ENCODE results near the gene TBC1D19. TPM values are rescaled to one million over a fixed set of nuclear protein-coding genes. Genes with fewer than 3 reads are reported as not detected.

Gene TBC1D19
- total and polyA plus RNA-seq, 9 of the 15 experiments (the other 6 are each of a cell fraction or from before 2014, with no cell fraction given) = 0.73 to 5.6 (median 3.7) TPM

- TF ChIP-seq RBM15 (IDR thresholded peaks at IDR 0.05; ENCODE audit: insufficient read depth, low read length) (no peak), ZBED1 (IDR thresholded peaks at IDR 0.05) (no peak), ZSCAN32 (CRISPR knock-in tag; IDR thresholded peaks at IDR 0.05) (no peak), GTF2B (IDR thresholded peaks at IDR 0.05; ENCODE audit: extremely low read depth, insufficient read length) (no peak), FOXK1 (CRISPR knock-in tag; IDR thresholded peaks at IDR 0.05; ENCODE audit: borderline replicate concordance) (no peak), U2AF2 (optimal IDR thresholded peaks at IDR 0.05; ENCODE audit: low read depth, low read length) (no peak), SMAD4 (CRISPR knock-in tag; conservative IDR thresholded peaks at IDR 0.05) (peak; percentile 37; the same call in 1 of the 2 replicates), MEF2A (IDR thresholded peaks at IDR 0.05; ENCODE audit: control insufficient read depth, low read depth, low read length) (no peak), FOXP1 (CRISPR knock-in tag; IDR thresholded peaks at IDR 0.05) (no peak), MCM5 (IDR thresholded peaks at IDR 0.05; ENCODE audit: low read depth) (no peak), JUND (IDR thresholded peaks at IDR 0.05; ENCODE audit: borderline replicate concordance, low read depth, low read length) (peak; percentile 8; the same call in 1 of the 2 replicates), JUND (tag; IDR thresholded peaks at IDR 0.05; ENCODE audit: borderline replicate concordance, low read depth, low read length) (no peak), EP300 (IDR thresholded peaks at IDR 0.05; ENCODE audit: low read length) (peak; percentile 45; the same call in 1 of the 2 replicates), SIN3B (IDR thresholded peaks at IDR 0.05; ENCODE audit: low read depth) (no peak), FOXJ3 (CRISPR knock-in tag; IDR thresholded peaks at IDR 0.05) (no peak), HSF4 (CRISPR knock-in tag; IDR thresholded peaks at IDR 0.05; ENCODE audit: borderline replicate concordance) (no peak)
- TF ChIP-seq, protein P1, sequence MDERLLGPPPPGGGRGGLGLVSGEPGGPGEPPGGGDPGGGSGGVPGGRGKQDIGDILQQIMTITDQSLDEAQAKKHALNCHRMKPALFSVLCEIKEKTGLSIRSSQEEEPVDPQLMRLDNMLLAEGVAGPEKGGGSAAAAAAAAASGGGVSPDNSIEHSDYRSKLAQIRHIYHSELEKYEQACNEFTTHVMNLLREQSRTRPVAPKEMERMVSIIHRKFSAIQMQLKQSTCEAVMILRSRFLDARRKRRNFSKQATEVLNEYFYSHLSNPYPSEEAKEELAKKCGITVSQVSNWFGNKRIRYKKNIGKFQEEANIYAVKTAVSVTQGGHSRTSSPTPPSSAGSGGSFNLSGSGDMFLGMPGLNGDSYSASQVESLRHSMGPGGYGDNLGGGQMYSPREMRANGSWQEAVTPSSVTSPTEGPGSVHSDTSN (CRISPR knock-in tag; IDR thresholded peaks at IDR 0.05; ENCODE audit: low read depth) = no peak
- TF ChIP-seq, protein P1 (tag; conservative IDR thresholded peaks at IDR 0.05; ENCODE audit: low read depth) = no peak
- TF ChIP-seq, protein P2, sequence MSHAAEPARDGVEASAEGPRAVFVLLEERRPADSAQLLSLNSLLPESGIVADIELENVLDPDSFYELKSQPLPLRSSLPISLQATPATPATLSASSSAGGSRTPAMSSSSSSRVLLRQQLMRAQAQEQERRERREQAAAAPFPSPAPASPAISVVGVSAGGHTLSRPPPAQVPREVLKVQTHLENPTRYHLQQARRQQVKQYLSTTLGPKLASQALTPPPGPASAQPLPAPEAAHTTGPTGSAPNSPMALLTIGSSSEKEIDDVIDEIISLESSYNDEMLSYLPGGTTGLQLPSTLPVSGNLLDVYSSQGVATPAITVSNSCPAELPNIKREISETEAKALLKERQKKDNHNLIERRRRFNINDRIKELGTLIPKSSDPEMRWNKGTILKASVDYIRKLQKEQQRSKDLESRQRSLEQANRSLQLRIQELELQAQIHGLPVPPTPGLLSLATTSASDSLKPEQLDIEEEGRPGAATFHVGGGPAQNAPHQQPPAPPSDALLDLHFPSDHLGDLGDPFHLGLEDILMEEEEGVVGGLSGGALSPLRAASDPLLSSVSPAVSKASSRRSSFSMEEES (CRISPR knock-in tag; IDR thresholded peaks at IDR 0.05) = no peak
- TF ChIP-seq, protein P3, sequence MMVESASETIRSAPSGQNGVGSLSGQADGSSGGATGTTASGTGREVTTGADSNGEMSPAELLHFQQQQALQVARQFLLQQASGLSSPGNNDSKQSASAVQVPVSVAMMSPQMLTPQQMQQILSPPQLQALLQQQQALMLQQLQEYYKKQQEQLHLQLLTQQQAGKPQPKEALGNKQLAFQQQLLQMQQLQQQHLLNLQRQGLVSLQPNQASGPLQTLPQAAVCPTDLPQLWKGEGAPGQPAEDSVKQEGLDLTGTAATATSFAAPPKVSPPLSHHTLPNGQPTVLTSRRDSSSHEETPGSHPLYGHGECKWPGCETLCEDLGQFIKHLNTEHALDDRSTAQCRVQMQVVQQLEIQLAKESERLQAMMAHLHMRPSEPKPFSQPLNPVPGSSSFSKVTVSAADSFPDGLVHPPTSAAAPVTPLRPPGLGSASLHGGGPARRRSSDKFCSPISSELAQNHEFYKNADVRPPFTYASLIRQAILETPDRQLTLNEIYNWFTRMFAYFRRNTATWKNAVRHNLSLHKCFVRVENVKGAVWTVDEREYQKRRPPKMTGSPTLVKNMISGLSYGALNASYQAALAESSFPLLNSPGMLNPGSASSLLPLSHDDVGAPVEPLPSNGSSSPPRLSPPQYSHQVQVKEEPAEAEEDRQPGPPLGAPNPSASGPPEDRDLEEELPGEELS (CRISPR knock-in tag; IDR thresholded peaks at IDR 0.05; ENCODE audit: borderline replicate concordance) = no peak
- TF ChIP-seq, protein P4, sequence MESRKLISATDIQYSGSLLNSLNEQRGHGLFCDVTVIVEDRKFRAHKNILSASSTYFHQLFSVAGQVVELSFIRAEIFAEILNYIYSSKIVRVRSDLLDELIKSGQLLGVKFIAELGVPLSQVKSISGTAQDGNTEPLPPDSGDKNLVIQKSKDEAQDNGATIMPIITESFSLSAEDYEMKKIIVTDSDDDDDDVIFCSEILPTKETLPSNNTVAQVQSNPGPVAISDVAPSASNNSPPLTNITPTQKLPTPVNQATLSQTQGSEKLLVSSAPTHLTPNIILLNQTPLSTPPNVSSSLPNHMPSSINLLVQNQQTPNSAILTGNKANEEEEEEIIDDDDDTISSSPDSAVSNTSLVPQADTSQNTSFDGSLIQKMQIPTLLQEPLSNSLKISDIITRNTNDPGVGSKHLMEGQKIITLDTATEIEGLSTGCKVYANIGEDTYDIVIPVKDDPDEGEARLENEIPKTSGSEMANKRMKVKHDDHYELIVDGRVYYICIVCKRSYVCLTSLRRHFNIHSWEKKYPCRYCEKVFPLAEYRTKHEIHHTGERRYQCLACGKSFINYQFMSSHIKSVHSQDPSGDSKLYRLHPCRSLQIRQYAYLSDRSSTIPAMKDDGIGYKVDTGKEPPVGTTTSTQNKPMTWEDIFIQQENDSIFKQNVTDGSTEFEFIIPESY (CRISPR knock-in tag; IDR thresholded peaks at IDR 0.05) = no peak
These were observed 116.2 kb downstream of the TBC1D19 start (continued) for GRCh38 chr4:26700110-26700509.
